GM23338 (cell line): ENCODE measurements around the gene RAB21.

Experiments
- CREB1 ChIP-seq: fragments of 250-450 bp; sonication (Bioruptor Pico); IDR thresholded peaks from 2 replicates; pipeline ENCODE4 v1.5.0; 2020; ENCODE audit warnings: low read depth, mild to moderate bottlenecking, moderate library complexity
- CTCF ChIP-seq, 2 experiments: fragments of 200-600 bp in 1 of 2; sonication (generic) in 1 of 2; conservative IDR thresholded peaks; 2 replicates each; pipeline versions ENCODE4 v1.5.1 to v1.6.1; 2016 to 2017; ENCODE audit warnings: antibody characterized with exemption in 2 of 2, low read depth in 2 of 2, mild to moderate bottlenecking in 2 of 2, moderate library complexity in 1 of 2
- ETS1 ChIP-seq: IDR thresholded peaks from 2 replicates; pipeline ENCODE4 v1.6.1; 2016; ENCODE audit warnings: antibody characterized with exemption
- EZH2 ChIP-seq: fragments of 200-600 bp; sonication (generic); IDR thresholded peaks from one replicate; pipeline ENCODE4 v1.8.0; 2017; ENCODE audit warnings: antibody characterized with exemption, mild to moderate bottlenecking, low read depth; ENCODE audit not compliant: unreplicated experiment
- EZH2phosphoT487 ChIP-seq: fragments of 200-600 bp; sonication (generic); IDR thresholded peaks from one replicate; pipeline ENCODE4 v1.8.1; 2018; ENCODE audit warnings: antibody characterized with exemption; ENCODE audit not compliant: unreplicated experiment
- JUNB ChIP-seq: IDR thresholded peaks from one replicate; pipeline ENCODE4 v1.6.1; 2016; ENCODE audit warnings: antibody characterized with exemption; ENCODE audit not compliant: unreplicated experiment
- NANOG ChIP-seq: IDR thresholded peaks from 2 replicates; pipeline ENCODE4 v1.6.1; 2016; ENCODE audit warnings: antibody characterized with exemption, borderline replicate concordance
- POLR2AphosphoS5 ChIP-seq: IDR thresholded peaks from 2 replicates; pipeline ENCODE4 v1.6.1; 2016; ENCODE audit warnings: antibody characterized with exemption, low read depth
- REST ChIP-seq: IDR thresholded peaks from one replicate; pipeline ENCODE4 v1.6.1; 2018; ENCODE audit warnings: antibody characterized with exemption; ENCODE audit not compliant: unreplicated experiment
- STAT1 ChIP-seq: IDR thresholded peaks from one replicate; pipeline ENCODE4 v1.6.1; 2016; ENCODE audit warnings: antibody characterized with exemption; ENCODE audit not compliant: unreplicated experiment
- ZNF114 ChIP-seq: fragments of 250-450 bp; sonication (Bioruptor Pico); IDR thresholded peaks from 2 replicates; pipeline ENCODE4 v1.5.0; 2020; ENCODE audit warnings: mild to moderate bottlenecking, moderate library complexity
- ZNF331 ChIP-seq: fragments of 250-450 bp; sonication (Bioruptor Pico); IDR thresholded peaks from 2 replicates; pipeline ENCODE4 v1.5.0; 2020; ENCODE audit warnings: low read depth, mild to moderate bottlenecking, moderate library complexity
- ZNF462 ChIP-seq: fragments of 250-450 bp; sonication (Bioruptor Pico); IDR thresholded peaks from 2 replicates; pipeline ENCODE4 v1.5.0; 2020; ENCODE audit warnings: mild to moderate bottlenecking, moderate library complexity

- TF ChIP-seq CTCF (conservative IDR thresholded peaks at IDR 0.05; ENCODE audit: low read depth in 2 of 2), result no peak
- TF ChIP-seq POLR2AphosphoS5, result no peak
- TF ChIP-seq EZH2, result no peak
- TF ChIP-seq REST, result no peak
- no peak for TF ChIP-seq EZH2phosphoT487
- no peak for TF ChIP-seq CREB1 (CRISPR knock-in tag)
- no peak for TF ChIP-seq ZNF331 (CRISPR knock-in tag)
- TF ChIP-seq ETS1, result no peak
- no peak for TF ChIP-seq JUNB
- no peak for TF ChIP-seq ZNF114
- TF ChIP-seq ZNF462 (CRISPR knock-in tag), result no peak
- TF ChIP-seq NANOG, result no peak
- TF ChIP-seq STAT1, result no peak
These were observed 18.1 kb downstream of the RAB21 start for GRCh38 chr12:71772735-71773134.
